ENCODE measurements around the gene AP4S1.

The AP4S1 gene

DNA sequence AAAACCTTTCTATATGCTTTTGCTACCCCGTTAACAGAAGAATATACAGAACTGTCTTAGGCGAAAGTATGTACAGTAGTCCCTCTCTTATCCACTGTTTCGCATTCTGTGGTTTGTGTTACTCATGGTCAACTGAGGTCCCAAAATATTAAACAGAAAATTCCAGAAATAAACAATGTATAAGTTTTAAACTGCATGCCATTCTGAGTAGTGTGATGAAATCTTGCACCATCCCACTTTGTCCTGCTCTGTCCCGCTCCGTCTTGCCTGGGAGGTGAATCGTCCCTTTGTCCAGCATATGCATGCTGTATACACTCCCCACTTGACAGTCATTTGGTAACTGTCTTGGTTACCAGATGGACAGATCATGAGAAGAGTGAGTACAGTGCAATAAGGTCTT is 70.8 kb downstream of the AP4S1 start:
- no peak for DNase-seq (ENCODE audit: low spot score)
- TF ChIP-seq, protein P1, sequence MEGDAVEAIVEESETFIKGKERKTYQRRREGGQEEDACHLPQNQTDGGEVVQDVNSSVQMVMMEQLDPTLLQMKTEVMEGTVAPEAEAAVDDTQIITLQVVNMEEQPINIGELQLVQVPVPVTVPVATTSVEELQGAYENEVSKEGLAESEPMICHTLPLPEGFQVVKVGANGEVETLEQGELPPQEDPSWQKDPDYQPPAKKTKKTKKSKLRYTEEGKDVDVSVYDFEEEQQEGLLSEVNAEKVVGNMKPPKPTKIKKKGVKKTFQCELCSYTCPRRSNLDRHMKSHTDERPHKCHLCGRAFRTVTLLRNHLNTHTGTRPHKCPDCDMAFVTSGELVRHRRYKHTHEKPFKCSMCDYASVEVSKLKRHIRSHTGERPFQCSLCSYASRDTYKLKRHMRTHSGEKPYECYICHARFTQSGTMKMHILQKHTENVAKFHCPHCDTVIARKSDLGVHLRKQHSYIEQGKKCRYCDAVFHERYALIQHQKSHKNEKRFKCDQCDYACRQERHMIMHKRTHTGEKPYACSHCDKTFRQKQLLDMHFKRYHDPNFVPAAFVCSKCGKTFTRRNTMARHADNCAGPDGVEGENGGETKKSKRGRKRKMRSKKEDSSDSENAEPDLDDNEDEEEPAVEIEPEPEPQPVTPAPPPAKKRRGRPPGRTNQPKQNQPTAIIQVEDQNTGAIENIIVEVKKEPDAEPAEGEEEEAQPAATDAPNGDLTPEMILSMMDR (IDR thresholded peaks at IDR 0.05; ENCODE audit: extremely low read depth, missing control alignments), result no peak

DNA sequence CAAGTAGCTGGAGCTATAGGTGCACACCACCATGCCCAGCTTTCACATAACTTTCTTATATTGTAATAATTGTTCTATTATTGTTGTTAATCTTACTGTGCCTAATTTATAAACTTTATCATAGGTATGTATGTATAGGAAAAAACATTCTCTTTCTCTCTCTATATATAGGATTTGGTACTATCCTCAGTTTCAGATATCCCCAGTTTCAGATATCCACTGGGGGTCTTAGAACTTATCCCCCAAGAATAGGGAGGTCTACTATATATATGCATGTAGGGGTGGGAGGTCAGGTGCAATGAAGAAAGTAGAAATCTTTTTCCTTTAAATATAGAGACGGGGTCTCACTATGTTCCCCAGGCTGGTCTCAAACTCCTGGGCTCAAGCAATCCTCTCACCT is 71.6 kb downstream of the AP4S1 start:
- TF ChIP-seq, protein P1 (IDR thresholded peaks at IDR 0.05; ENCODE audit: extremely low read depth, missing control alignments), result no peak
- DNase-seq (ENCODE audit: low spot score), result no peak

DNA sequence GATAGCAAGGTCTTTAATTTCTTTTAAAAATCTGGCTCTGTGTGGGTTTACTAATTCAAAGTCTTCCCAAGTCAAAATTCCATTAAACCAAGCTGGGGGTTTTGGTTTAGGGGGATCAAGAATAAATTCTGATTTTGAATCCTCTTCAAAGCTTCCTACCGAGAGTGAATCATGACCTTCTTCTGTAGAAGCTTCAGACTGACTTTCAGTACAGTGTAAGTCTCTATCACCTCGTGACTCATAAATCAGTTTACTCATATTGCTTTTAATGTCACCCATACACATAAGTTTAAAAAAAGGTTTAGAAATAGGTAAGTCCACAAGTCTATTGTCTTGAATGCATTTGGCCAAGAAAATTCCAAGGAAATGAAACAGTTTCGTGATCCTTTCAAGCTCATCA is 81.3 kb downstream of the AP4S1 start:
- TF ChIP-seq, protein P1 (IDR thresholded peaks at IDR 0.05; ENCODE audit: extremely low read depth, missing control alignments), result no peak
- no peak for DNase-seq (ENCODE audit: low spot score)

DNA sequence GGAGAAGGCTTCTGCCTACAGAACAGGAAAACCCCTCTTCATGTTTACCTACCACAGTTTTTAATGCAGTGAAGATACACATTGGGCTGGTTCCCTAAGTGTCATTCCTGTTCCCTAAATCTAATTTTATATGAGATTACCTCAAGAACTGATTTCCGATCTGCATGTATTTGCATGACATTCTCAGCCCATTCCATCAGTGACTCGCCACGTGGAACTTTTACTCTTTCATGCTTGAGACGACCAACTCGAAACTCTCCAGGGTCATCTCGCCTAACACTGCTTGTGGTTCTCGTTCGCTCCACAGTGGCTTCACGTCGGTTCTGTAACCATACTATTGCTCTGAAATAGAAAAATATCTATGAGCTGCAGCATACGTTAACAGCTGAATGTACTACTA is 83.8 kb downstream of the AP4S1 start:
- TF ChIP-seq, protein P1 (IDR thresholded peaks at IDR 0.05; ENCODE audit: extremely low read depth, missing control alignments), result no peak
- DNase-seq (ENCODE audit: low spot score), result no peak

DNA sequence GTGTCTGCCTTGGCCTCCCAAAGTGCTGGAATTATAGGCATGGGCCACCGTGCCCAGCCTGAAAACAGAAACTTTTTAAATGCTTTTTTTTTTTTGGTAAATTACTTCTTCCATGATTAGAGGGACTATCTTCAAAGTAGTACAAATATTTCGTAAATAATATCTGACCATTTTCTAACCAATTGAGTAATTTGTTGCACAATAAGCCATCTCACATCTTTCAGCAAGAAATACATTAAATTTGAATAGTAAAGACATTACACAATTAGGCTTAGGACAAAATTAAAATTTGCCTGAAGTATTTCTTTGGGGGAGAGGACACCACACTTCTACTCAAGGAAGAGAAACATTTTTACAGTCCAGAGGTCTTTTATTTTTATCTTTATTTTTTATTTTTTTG is 85.4 kb downstream of the AP4S1 start:
- TF ChIP-seq, protein P1 (IDR thresholded peaks at IDR 0.05; ENCODE audit: extremely low read depth, missing control alignments), result no peak
- DNase-seq (ENCODE audit: low spot score), result no peak

DNA sequence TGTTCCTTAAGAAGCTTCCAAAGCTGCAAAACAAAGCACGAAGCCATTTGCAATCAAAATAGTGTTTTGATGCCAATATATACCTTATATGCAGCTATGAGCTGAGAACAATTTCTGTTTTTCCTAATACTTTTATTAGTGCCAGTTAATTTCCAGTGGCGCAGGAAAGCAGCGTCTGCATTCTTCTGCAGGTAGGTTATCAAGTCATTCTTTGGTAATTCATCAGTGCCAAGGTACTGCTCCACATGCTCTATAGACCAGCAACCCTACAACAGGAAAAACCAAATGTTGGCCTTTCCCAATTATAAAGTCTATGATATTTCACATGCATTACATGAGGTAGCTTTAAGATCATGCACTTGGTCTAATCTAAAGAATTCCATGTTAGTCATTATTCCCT is 88.3 kb downstream of the AP4S1 start:
- TF ChIP-seq, protein P1 (IDR thresholded peaks at IDR 0.05; ENCODE audit: extremely low read depth, missing control alignments), result no peak
- no peak for DNase-seq (ENCODE audit: low spot score)

DNA sequence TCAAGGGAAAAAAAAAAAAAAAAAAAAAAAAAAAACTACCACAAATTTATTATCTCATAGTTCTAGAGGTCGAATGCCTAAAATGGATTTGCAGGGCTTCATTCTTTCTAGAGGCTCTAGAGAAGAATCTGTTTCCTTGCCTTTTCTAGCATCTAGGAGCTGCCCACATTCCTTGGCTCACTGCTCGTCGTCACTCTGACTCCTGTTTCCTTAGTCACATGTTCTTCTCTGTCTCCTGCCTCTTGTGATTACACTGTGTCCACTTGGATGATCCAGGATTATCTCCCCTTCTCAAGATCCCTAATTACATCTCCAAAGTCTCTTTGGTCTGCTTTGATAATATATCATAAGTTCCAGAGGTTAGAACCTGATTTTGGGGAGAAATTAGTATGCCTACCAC is 93.4 kb downstream of the AP4S1 start:
- TF ChIP-seq, protein P1 (IDR thresholded peaks at IDR 0.05; ENCODE audit: extremely low read depth, missing control alignments), result no peak
- no peak for DNase-seq (ENCODE audit: low spot score)

Measured in GM20000 (cell line).